ENCODE measurements around the gene SIK3. TPM values are rescaled to one million over a fixed set of nuclear protein-coding genes. Genes with fewer than 3 reads are reported as not detected.

Gene SIK3
- total RNA-seq, 1 donor from 2014 or later, result 19.5 TPM

DNA sequence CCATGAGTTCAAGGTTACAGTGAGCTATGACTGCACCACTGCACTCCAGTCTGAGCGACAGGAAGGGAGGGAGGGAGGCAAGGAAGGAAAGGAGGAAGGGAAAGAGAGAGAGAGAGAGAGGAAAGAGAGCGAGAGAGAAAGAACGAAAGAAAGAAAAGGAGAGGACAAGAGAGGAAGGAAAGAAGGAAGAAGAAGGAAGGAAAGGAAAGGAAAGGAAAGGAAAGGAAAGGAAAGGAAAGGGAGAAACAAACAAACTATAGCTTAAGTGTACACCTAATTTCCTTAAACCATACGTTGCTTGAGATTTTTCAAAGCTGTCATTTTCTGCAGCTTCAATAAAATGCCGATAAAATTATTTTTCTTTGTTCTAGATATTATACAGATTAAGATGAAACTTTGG lies 180.6 kb downstream of the SIK3 start:
- TF ChIP-seq, protein P1, sequence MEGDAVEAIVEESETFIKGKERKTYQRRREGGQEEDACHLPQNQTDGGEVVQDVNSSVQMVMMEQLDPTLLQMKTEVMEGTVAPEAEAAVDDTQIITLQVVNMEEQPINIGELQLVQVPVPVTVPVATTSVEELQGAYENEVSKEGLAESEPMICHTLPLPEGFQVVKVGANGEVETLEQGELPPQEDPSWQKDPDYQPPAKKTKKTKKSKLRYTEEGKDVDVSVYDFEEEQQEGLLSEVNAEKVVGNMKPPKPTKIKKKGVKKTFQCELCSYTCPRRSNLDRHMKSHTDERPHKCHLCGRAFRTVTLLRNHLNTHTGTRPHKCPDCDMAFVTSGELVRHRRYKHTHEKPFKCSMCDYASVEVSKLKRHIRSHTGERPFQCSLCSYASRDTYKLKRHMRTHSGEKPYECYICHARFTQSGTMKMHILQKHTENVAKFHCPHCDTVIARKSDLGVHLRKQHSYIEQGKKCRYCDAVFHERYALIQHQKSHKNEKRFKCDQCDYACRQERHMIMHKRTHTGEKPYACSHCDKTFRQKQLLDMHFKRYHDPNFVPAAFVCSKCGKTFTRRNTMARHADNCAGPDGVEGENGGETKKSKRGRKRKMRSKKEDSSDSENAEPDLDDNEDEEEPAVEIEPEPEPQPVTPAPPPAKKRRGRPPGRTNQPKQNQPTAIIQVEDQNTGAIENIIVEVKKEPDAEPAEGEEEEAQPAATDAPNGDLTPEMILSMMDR (IDR thresholded peaks at IDR 0.05), result no peak
- no peak for DNase-seq (ENCODE audit: low spot score)
- Mint-ChIP-seq H3K4me1 (ENCODE audit: low read depth) (peaks cover 19% of the 10 kb centered on the region), H3K36me3 (ENCODE audit: low read depth) (no peaks in the 10 kb centered on the region), H3K27me3 (ENCODE audit: low read depth) (no peaks in the 10 kb centered on the region), H3K9me3 (ENCODE audit: low read depth) (no peaks in the 10 kb centered on the region), H3K4me3 (ENCODE audit: unreplicated experiment) (no peak overlapping the region), H3K27ac (ENCODE audit: unreplicated experiment) (no peak overlapping the region)

DNA sequence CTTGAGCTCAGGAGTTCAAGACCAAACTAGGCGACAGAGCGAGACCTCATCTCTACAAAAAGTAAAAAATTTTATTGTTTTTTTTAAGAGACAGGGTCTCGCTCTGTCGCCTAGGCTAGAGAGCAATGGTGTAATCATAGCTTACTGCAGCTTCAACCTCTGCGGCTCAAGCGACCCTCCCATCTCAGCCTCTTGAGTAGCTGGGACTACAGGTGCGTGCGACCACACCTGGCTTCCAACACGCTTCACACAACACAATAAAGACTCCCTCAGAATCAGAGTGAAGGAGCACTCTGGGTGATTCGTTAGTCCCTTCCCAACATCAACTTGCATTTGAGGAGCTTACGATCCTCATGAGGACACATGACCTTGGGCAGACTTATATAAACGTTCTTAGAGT lies 181.3 kb downstream of the SIK3 start:
- Mint-ChIP-seq H3K27ac (ENCODE audit: unreplicated experiment) (no peak overlapping the region), H3K27me3 (ENCODE audit: low read depth) (no peaks in the 10 kb centered on the region), H3K4me1 (ENCODE audit: low read depth) (peaks cover 19% of the 10 kb centered on the region), H3K36me3 (ENCODE audit: low read depth) (no peaks in the 10 kb centered on the region), H3K9me3 (ENCODE audit: low read depth) (no peaks in the 10 kb centered on the region), H3K4me3 (ENCODE audit: unreplicated experiment) (no peak overlapping the region)
- TF ChIP-seq, protein P1 (IDR thresholded peaks at IDR 0.05), result no peak
- no peak for DNase-seq (ENCODE audit: low spot score)

DNA sequence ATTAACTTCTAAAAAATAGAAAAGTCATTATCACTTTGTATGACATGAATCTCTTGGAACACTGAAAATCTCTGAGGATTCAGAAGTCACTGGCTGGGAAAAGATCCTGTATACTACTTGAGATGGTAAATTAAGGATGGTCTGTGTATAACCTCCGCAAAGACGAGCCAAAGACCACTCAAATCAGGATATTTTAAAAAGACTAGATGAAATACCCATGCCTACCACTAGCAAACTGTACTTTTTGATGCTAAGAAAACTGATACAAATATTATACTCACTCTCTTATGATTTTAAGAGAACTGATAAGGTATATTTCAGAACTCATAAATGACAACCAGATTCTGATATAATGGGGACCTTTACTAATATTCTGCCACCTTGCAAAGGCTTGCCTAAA lies 182.2 kb downstream of the SIK3 start:
- Mint-ChIP-seq H3K4me1 (ENCODE audit: low read depth) (peaks cover 19% of the 10 kb centered on the region), H3K27me3 (ENCODE audit: low read depth) (no peaks in the 10 kb centered on the region), H3K4me3 (ENCODE audit: unreplicated experiment) (no peak overlapping the region), H3K36me3 (ENCODE audit: low read depth) (no peaks in the 10 kb centered on the region), H3K27ac (ENCODE audit: unreplicated experiment) (no peak overlapping the region), H3K9me3 (ENCODE audit: low read depth) (no peaks in the 10 kb centered on the region)
- TF ChIP-seq, protein P1 (IDR thresholded peaks at IDR 0.05), result peak; percentile 30
- no peak for DNase-seq (ENCODE audit: low spot score)

GRCh38 chr11:116913000-116913399 lies 185.2 kb downstream of the SIK3 start:
- Mint-ChIP-seq H3K4me1 (ENCODE audit: low read depth) (no peaks in the 10 kb centered on the region), H3K9me3 (ENCODE audit: low read depth) (no peaks in the 10 kb centered on the region), H3K27ac (ENCODE audit: unreplicated experiment) (no peak overlapping the region), H3K4me3 (ENCODE audit: unreplicated experiment) (no peak overlapping the region), H3K27me3 (ENCODE audit: low read depth) (no peaks in the 10 kb centered on the region), H3K36me3 (ENCODE audit: low read depth) (no peaks in the 10 kb centered on the region)
- TF ChIP-seq, protein P1 (IDR thresholded peaks at IDR 0.05), result no peak
- no peak for DNase-seq (ENCODE audit: low spot score)

DNA sequence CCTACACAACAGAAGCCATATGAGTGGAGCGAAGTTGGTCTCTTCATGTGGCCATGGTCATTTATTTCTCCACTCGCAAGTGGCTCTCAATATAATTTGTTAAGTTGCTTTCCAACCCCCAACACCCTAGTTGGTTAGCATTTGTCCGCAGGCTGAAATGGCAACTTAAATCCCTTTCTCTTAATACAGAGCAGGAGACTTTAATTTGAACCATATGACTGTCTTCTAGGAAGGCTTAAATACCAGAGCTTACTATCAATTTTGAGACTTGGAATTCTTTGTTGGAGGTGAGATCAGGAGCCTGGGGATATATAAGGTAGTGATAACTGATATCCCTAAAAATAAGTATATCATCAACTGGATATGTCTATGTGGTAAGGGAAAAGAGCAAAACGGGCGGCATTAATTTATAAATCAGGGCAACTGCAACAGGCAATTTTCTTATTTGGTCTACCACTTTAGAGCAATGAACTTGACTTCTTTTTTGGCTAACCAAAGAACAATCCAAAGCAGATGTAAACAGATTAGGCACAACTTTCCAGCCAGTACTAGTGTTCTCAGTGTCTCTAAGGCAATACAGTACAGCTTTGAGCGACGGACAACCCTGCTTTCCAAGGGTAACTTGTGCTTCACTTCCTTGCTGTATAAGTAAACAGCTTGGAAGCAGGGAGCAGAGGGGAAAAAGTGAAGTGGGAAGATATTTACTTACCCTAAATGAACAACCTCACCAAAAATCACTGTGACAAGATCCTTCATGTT lies 186.1 kb downstream of the SIK3 start:
- no peak overlapping the region for H3K27ac Mint-ChIP-seq (ENCODE audit: unreplicated experiment)
- H3K36me3 Mint-ChIP-seq (ENCODE audit: low read depth), result peaks cover 1% of the 10 kb centered on the region
- DNase-seq (ENCODE audit: low spot score), result no peak
- H3K4me1 Mint-ChIP-seq (ENCODE audit: low read depth), result no peaks in the 10 kb centered on the region
- H3K4me3 Mint-ChIP-seq (ENCODE audit: unreplicated experiment), result no peak overlapping the region
- no peaks in the 10 kb centered on the region for H3K27me3 Mint-ChIP-seq (ENCODE audit: low read depth)
- TF ChIP-seq, protein P1 (IDR thresholded peaks at IDR 0.05), result no peak
- H3K9me3 Mint-ChIP-seq (ENCODE audit: low read depth), result no peaks in the 10 kb centered on the region

Data from chondrocyte (in vitro differentiated cells).